Measurements from ENCODE around the gene OPN1SW.

- TF ChIP-seq CTCF (IDR thresholded peaks at IDR 0.05; ENCODE audit: low read length) (no peak), EZH2 (IDR thresholded peaks at IDR 0.05; ENCODE audit: borderline replicate concordance, low read length) (no peak)
These were observed 39.8 kb upstream of the OPN1SW start for GRCh38 chr7:128815289-128815942.

Measured in OCI-LY1 (cell line).